Endodermal cell (in vitro differentiated cells): ENCODE results near the gene FGD6. TPM values are rescaled to one million over a fixed set of nuclear protein-coding genes. Genes with fewer than 3 reads are reported as not detected.

Experiments
- DNase-seq: peaks from one replicate; pipeline ENCODE4 v3.0.0-alpha.2; 2017
- H3K27ac ChIP-seq: 2 replicates; pipeline ENCODE4 v1.5.1; 2013; ENCODE audit warnings: mild to moderate bottlenecking, low read depth, low read length, moderate library complexity
- H3K27me3 ChIP-seq: 2 replicates; pipeline ENCODE4 v1.6.1; 2013; ENCODE audit warnings: mild to moderate bottlenecking, low read length, moderate library complexity; ENCODE audit not compliant: insufficient read depth, control insufficient read depth, poor library complexity, severe bottlenecking
- H3K36me3 ChIP-seq: 2 replicates; pipeline ENCODE4 v1.7.0; 2013; ENCODE audit warnings: mild to moderate bottlenecking, low read length, moderate library complexity; ENCODE audit not compliant: control insufficient read depth, insufficient read depth
- H3K4me1 ChIP-seq: one replicate; pipeline ENCODE4 v1.7.0; 2013; ENCODE audit warnings: low read length; ENCODE audit not compliant: control insufficient read depth, insufficient read depth
- H3K4me3 ChIP-seq: 2 replicates; pipeline ENCODE4 v1.5.1; 2013; ENCODE audit warnings: mild to moderate bottlenecking, low read length, moderate library complexity
- H3K9ac ChIP-seq: 2 replicates; pipeline ENCODE4 v1.6.1; 2013; ENCODE audit warnings: mild to moderate bottlenecking, low read length, moderate library complexity; ENCODE audit not compliant: poor library complexity, severe bottlenecking; ENCODE audit errors: extremely low read depth
- H3K9me3 ChIP-seq: 2 replicates; pipeline ENCODE4 v1.6.1; 2013; ENCODE audit warnings: mild to moderate bottlenecking, low read length, moderate library complexity; ENCODE audit not compliant: control insufficient read depth
- H3K27ac Mint-ChIP-seq: 2 replicates; pipeline ENCODE4 v1.8.0; 2020; ENCODE audit warnings: mixed read lengths
- H3K27me3 Mint-ChIP-seq: 2 replicates; pipeline ENCODE4 v1.8.0; 2021; ENCODE audit warnings: mild to moderate bottlenecking, mixed read lengths; ENCODE audit not compliant: insufficient read depth
- H3K36me3 Mint-ChIP-seq: 2 replicates; pipeline ENCODE4 v1.8.0; 2020; ENCODE audit warnings: low read depth, mixed read lengths
- H3K4me1 Mint-ChIP-seq: 2 replicates; pipeline ENCODE4 v1.8.0; 2020; ENCODE audit warnings: mixed read lengths
- H3K4me3 Mint-ChIP-seq: 2 replicates; pipeline ENCODE4 v1.8.0; 2020; ENCODE audit warnings: mild to moderate bottlenecking, moderate library complexity, mixed read lengths
- H3K9me3 Mint-ChIP-seq: 2 replicates; pipeline ENCODE4 v1.8.0; 2020; ENCODE audit warnings: mild to moderate bottlenecking, mixed read lengths
- CTCF ChIP-seq: fragments of 200-600 bp; sonication (generic); conservative IDR thresholded peaks from 2 replicates; pipeline ENCODE4 v1.5.0; 2021; ENCODE audit warnings: antibody characterized with exemption, mild to moderate bottlenecking
- WGBS, 2 experiments: methylation state at CpG; one replicate each; pipeline versions ENCODE4 v1.1.5 to v1.1.7; 2013; ENCODE audit warnings: missing lambda C conversion rate in 2 of 2, mixed read lengths in 1 of 2; ENCODE audit not compliant: insufficient coverage in 1 of 2, insufficient read length in 1 of 2; 5-methylcytosine and 5-hydroxymethylcytosine counted together
- total RNA-seq, 2 donors: library from RNA; stranded (reverse); fragmentation: NEBNext Ultra II Directional in 1 of 2; extraction: Animal tissue kit (Norgen Biotek cat#: 25700) in 1 of 2; gene quantifications; 2 replicates in 1 of 2; 3 replicates in 1 of 2; pipeline ENCODE4 v1.2.1, GENCODE V29; 2021

The FGD6 gene
- total RNA-seq, 2 donors from 2014 or later: 95.3 to 124 TPM

GRCh38 chr12:95203487-95204030 is 13.7 kb downstream of the FGD6 start:
- H3K27ac Mint-ChIP-seq: peak overlapping the region; percentile 95
- peak overlapping the region; percentile 8 for H3K4me3 ChIP-seq
- no peaks in the 10 kb centered on the region for H3K9me3 ChIP-seq
- H3K36me3 ChIP-seq: peaks cover 82% of the 10 kb centered on the region
- H3K4me3 Mint-ChIP-seq: peak overlapping the region; percentile 25
- H3K4me1 ChIP-seq: peaks cover 23% of the 10 kb centered on the region
- no CpG with 5 or more reads among the region's 1 CpG for WGBS, 2 experiments
- TF ChIP-seq CTCF: no peak
- no peak overlapping the region for H3K27ac ChIP-seq
- H3K9me3 Mint-ChIP-seq: no peaks in the 10 kb centered on the region
- H3K27me3 ChIP-seq: no peaks in the 10 kb centered on the region
- no peaks in the 10 kb centered on the region for H3K27me3 Mint-ChIP-seq
- DNase-seq: no peak
- peak overlapping the region; percentile 1 for H3K9ac ChIP-seq
- H3K36me3 Mint-ChIP-seq: peaks cover 70% of the 10 kb centered on the region
- H3K4me1 Mint-ChIP-seq: peaks cover 67% of the 10 kb centered on the region

- Histone ChIP-seq H3K36me3 (peaks cover 78% of the 10 kb centered on the region), H3K27ac (no peak overlapping the region), H3K9ac (no peak overlapping the region), H3K4me3 (no peak overlapping the region), H3K27me3 (no peaks in the 10 kb centered on the region), H3K9me3 (no peaks in the 10 kb centered on the region), H3K4me1 (peaks cover 23% of the 10 kb centered on the region)
- Mint-ChIP-seq H3K27ac (peak overlapping the region; percentile 85), H3K27me3 (no peaks in the 10 kb centered on the region), H3K9me3 (no peaks in the 10 kb centered on the region), H3K36me3 (peaks cover 67% of the 10 kb centered on the region), H3K4me3 (no peak overlapping the region), H3K4me1 (peaks cover 67% of the 10 kb centered on the region)
- TF ChIP-seq CTCF: no peak
- 75 to 100% methylated on average over 1 of the region's 3 CpGs for WGBS, 2 experiments
- no peak for DNase-seq
Observed at GRCh38 chr12:95202691-95203486, 14.4 kb downstream of the FGD6 start.

- no peak overlapping the region for H3K27ac ChIP-seq
- no peak for DNase-seq
- Mint-ChIP-seq H3K4me3 (no peak overlapping the region), H3K9me3 (no peaks in the 10 kb centered on the region), H3K36me3 (peaks cover 59% of the 10 kb centered on the region), H3K27me3 (no peaks in the 10 kb centered on the region), H3K27ac (peak overlapping the region; percentile 65), H3K4me1 (peaks cover 57% of the 10 kb centered on the region)
- WGBS, 2 experiments: 92% methylated on average over 3 of the region's 4 CpGs; no CpG with 5 or more reads in 1 of the 2 experiments
- no peaks in the 10 kb centered on the region for H3K27me3 ChIP-seq
- no peaks in the 10 kb centered on the region for H3K9me3 ChIP-seq
- TF ChIP-seq CTCF: no peak
- peaks cover 71% of the 10 kb centered on the region for H3K36me3 ChIP-seq
- no peak overlapping the region for H3K9ac ChIP-seq
- peaks cover 23% of the 10 kb centered on the region for H3K4me1 ChIP-seq
- peak overlapping the region; percentile 47 for H3K4me3 ChIP-seq
Observed at GRCh38 chr12:95201056-95201670, 16.1 kb downstream of the FGD6 start.
